H9 (cell line): ENCODE measurements around the gene ARFGEF3. TPM values are rescaled to one million over a fixed set of nuclear protein-coding genes. Genes with fewer than 3 reads are reported as not detected.

Source experiments
- DNase-seq: peaks from one replicate; pipeline ENCODE4 v3.0.0-alpha.2; 2017
- H2AFZ ChIP-seq: one replicate; pipeline ENCODE4 v1.6.1; 2013; ENCODE audit warnings: mild to moderate bottlenecking, low read length, control low read depth, moderate library complexity
- H2AK5ac ChIP-seq: 2 replicates; pipeline ENCODE4 v1.6.1; 2013; ENCODE audit warnings: low read length, control low read depth, mixed read lengths; ENCODE audit not compliant: insufficient read length
- H2BK120ac ChIP-seq: one replicate; pipeline ENCODE4 v1.6.1; 2013; ENCODE audit warnings: low read depth, mild to moderate bottlenecking, low read length, control low read depth, inconsistent platforms; ENCODE audit not compliant: poor library complexity, severe bottlenecking
- H2BK12ac ChIP-seq: 2 replicates; pipeline ENCODE4 v1.6.1; 2013; ENCODE audit warnings: low read length, control low read depth, mixed read lengths, low read depth; ENCODE audit not compliant: insufficient read length
- H2BK15ac ChIP-seq: 2 replicates; pipeline ENCODE4 v1.6.1; 2013; ENCODE audit warnings: low read depth, low read length, control low read depth
- H2BK20ac ChIP-seq: one replicate; pipeline ENCODE4 v1.6.1; 2013; ENCODE audit warnings: low read depth, mild to moderate bottlenecking, low read length, control low read depth, inconsistent platforms; ENCODE audit not compliant: poor library complexity, severe bottlenecking
- H2BK5ac ChIP-seq: 2 replicates; pipeline ENCODE4 v1.6.1; 2013; ENCODE audit warnings: low read length, control low read depth, mixed read lengths; ENCODE audit not compliant: insufficient read length
- H3K14ac ChIP-seq: 2 replicates; pipeline ENCODE4 v1.6.1; 2013; ENCODE audit warnings: low read length, control low read depth; ENCODE audit not compliant: insufficient read depth
- H3K18ac ChIP-seq: 2 replicates; pipeline ENCODE4 v1.6.1; 2013; ENCODE audit warnings: low read depth, mild to moderate bottlenecking, mixed read lengths, low read length, control low read depth; ENCODE audit not compliant: insufficient read length
- H3K23ac ChIP-seq: 2 replicates; pipeline ENCODE4 v1.6.1; 2013; ENCODE audit warnings: low read length, control low read depth, mixed read lengths, low read depth; ENCODE audit not compliant: insufficient read length
- H3K23me2 ChIP-seq: 2 replicates; pipeline ENCODE4 v1.6.1; 2013; ENCODE audit warnings: low read depth, mild to moderate bottlenecking, mixed read lengths, low read length, control low read depth; ENCODE audit not compliant: insufficient read length, poor library complexity, severe bottlenecking
- H3K27ac ChIP-seq: 2 replicates; pipeline ENCODE4 v1.5.1; 2013; ENCODE audit warnings: low read length, control low read depth, mixed read lengths, low read depth; ENCODE audit not compliant: insufficient read length
- H3K27me3 ChIP-seq: 2 replicates; pipeline ENCODE4 v1.6.1; 2013; ENCODE audit warnings: low read length, control low read depth, inconsistent platforms; ENCODE audit not compliant: insufficient read depth
- H3K4ac ChIP-seq: 2 replicates; pipeline ENCODE4 v1.6.1; 2013; ENCODE audit warnings: low read depth, mild to moderate bottlenecking, control low read depth, inconsistent platforms, low read length, moderate library complexity
- H3K4me1 ChIP-seq: 2 replicates; pipeline ENCODE4 v1.6.1; 2013; ENCODE audit warnings: low read length, control low read depth, inconsistent platforms; ENCODE audit not compliant: insufficient read depth
- H3K4me2 ChIP-seq: 2 replicates; pipeline ENCODE4 v1.6.1; 2013; ENCODE audit warnings: low read length, control low read depth, mixed read lengths; ENCODE audit not compliant: insufficient read length, insufficient read depth
- H3K56ac ChIP-seq: 2 replicates; pipeline ENCODE4 v1.6.1; 2013; ENCODE audit warnings: low read depth, mild to moderate bottlenecking, mixed read lengths, low read length, control low read depth; ENCODE audit not compliant: insufficient read length
- H3K79me1 ChIP-seq: 2 replicates; pipeline ENCODE4 v1.6.1; 2013; ENCODE audit warnings: low read depth, mild to moderate bottlenecking, moderate library complexity, low read length, control low read depth, inconsistent platforms; ENCODE audit not compliant: insufficient read depth, poor library complexity, severe bottlenecking
- H3K79me2 ChIP-seq: 2 replicates; pipeline ENCODE4 v1.6.1; 2013; ENCODE audit warnings: low read length, control low read depth, inconsistent platforms; ENCODE audit not compliant: insufficient read depth
- H3K9ac ChIP-seq: 2 replicates; pipeline ENCODE4 v1.6.1; 2013; ENCODE audit warnings: low read length, control low read depth, mixed read lengths; ENCODE audit not compliant: insufficient read length; ENCODE audit errors: extremely low read depth
- H3K9me3 ChIP-seq: one replicate; pipeline ENCODE4 v1.6.1; 2013; ENCODE audit warnings: low read depth, low read length, inconsistent platforms; ENCODE audit not compliant: control insufficient read depth
- H3T11ph ChIP-seq: one replicate; pipeline ENCODE4 v1.6.1; 2013; ENCODE audit warnings: mild to moderate bottlenecking, low read length, control low read depth, inconsistent platforms
- H4K20me1 ChIP-seq: one replicate; pipeline ENCODE4 v1.6.1; 2013; ENCODE audit not compliant: control insufficient read depth, insufficient read length, insufficient read depth
- H4K5ac ChIP-seq: 2 replicates; pipeline ENCODE4 v1.6.1; 2013; ENCODE audit warnings: low read depth, mild to moderate bottlenecking, mixed read lengths, low read length, control low read depth; ENCODE audit not compliant: insufficient read length
- H4K8ac ChIP-seq: replicated peaks from 2 replicates; pipeline ENCODE4 v1.6.1; 2013; ENCODE audit warnings: low read length, control low read depth, mixed read lengths, low read depth; ENCODE audit not compliant: insufficient read length
- H4K91ac ChIP-seq: 2 replicates; pipeline ENCODE4 v1.6.1; 2013; ENCODE audit warnings: low read depth, mild to moderate bottlenecking, moderate library complexity, mixed read lengths, low read length, control low read depth; ENCODE audit not compliant: insufficient read length
- H3K27ac Mint-ChIP-seq, 3 experiments: 2 replicates in 2 of 3; 3 replicates in 1 of 3; pipeline ENCODE4 v1.8.0; 2020 to 2021; ENCODE audit warnings: mixed read lengths in 3 of 3, mild to moderate bottlenecking in 1 of 3, moderate library complexity in 1 of 3
- H3K27me3 Mint-ChIP-seq: 2 replicates; pipeline ENCODE4 v1.8.0; 2021; ENCODE audit warnings: low read depth, mild to moderate bottlenecking, moderate library complexity, mixed read lengths
- H3K36me3 Mint-ChIP-seq, 3 experiments: 2 replicates in 2 of 3; 3 replicates in 1 of 3; pipeline ENCODE4 v1.8.0; 2020 to 2021; ENCODE audit warnings: low read depth in 3 of 3, mixed read lengths in 3 of 3; ENCODE audit not compliant: insufficient read depth in 1 of 3
- H3K4me1 Mint-ChIP-seq, 2 experiments: 2 replicates each; pipeline ENCODE4 v1.8.0; 2020; ENCODE audit warnings: mixed read lengths in 2 of 2
- H3K4me3 Mint-ChIP-seq, 2 experiments: 2 replicates in 1 of 2; 3 replicates in 1 of 2; pipeline ENCODE4 v1.8.0; 2020 to 2021; ENCODE audit warnings: mild to moderate bottlenecking in 2 of 2, mixed read lengths in 2 of 2, moderate library complexity in 1 of 2
- H3K9me3 Mint-ChIP-seq, 2 experiments: 2 replicates in 1 of 2; 3 replicates in 1 of 2; pipeline ENCODE4 v1.8.0; 2020; ENCODE audit warnings: mild to moderate bottlenecking in 2 of 2, mixed read lengths in 2 of 2, moderate library complexity in 1 of 2
- CTCF ChIP-seq: fragments of 200-600 bp; sonication (generic); conservative IDR thresholded peaks from 3 replicates; pipeline ENCODE4 v1.8.0; 2021; ENCODE audit warnings: antibody characterized with exemption, mild to moderate bottlenecking
- whole genome bisulfite sequencing: extraction: QIAGEN DNeasy Blood & Tissue Kit; methylation state at CpG from one replicate; pipeline ENCODE4 v1.1.7; 2013; ENCODE audit warnings: missing lambda C conversion rate, low lambda C conversion rate, mixed read lengths; ENCODE audit not compliant: insufficient read length; ENCODE audit errors: extremely low coverage; 5-methylcytosine and 5-hydroxymethylcytosine counted together
- total RNA-seq: library from RNA; stranded (reverse); gene quantifications from 2 replicates; pipeline ENCODE4 v1.2.1, GENCODE V29; 2021

Gene ARFGEF3
- total RNA-seq, 1 experiment from 2014 or later = 13.7 TPM

GRCh38 chr6:138386897-138387296 lies 225.2 kb downstream of the ARFGEF3 start:
- H3K27me3 ChIP-seq = no peaks in the 10 kb centered on the region
- Mint-ChIP-seq H3K9me3 (no peaks in the 10 kb centered on the region), H3K4me1 (peaks cover 27 to 29% of the 10 kb centered on the region in 2 experiments), H3K4me3 (no peak overlapping the region), H3K27me3 (no peaks in the 10 kb centered on the region), H3K27ac (no peak overlapping the region), H3K36me3 (no peaks in the 10 kb centered on the region)
- no peak for DNase-seq
- no peaks in the 10 kb centered on the region for H3K23me2 ChIP-seq
- no peak overlapping the region for H2AK5ac ChIP-seq
- no peak overlapping the region for H2BK20ac ChIP-seq
- H3K9me3 ChIP-seq = no peaks in the 10 kb centered on the region
- no peaks in the 10 kb centered on the region for H4K20me1 ChIP-seq
- H2BK15ac ChIP-seq = no peak overlapping the region
- no peak overlapping the region for H2AFZ ChIP-seq
- no peak overlapping the region for H4K91ac ChIP-seq
- WGBS = no CpG with 5 or more reads among the region's 3 CpGs
- no peak overlapping the region for H3K4me2 ChIP-seq
- no peak overlapping the region for H4K8ac ChIP-seq
- H3K79me2 ChIP-seq = no peaks in the 10 kb centered on the region
- H3K27ac ChIP-seq = no peak overlapping the region
- no peak overlapping the region for H2BK120ac ChIP-seq
- no peak overlapping the region for H2BK12ac ChIP-seq
- H3K79me1 ChIP-seq = no peaks in the 10 kb centered on the region
- H3K18ac ChIP-seq = no peak overlapping the region
- no peaks in the 10 kb centered on the region; the same call in 1 of the 2 replicates for H3K4me1 ChIP-seq
- no peak overlapping the region for H3K4ac ChIP-seq
- H3K23ac ChIP-seq = no peak overlapping the region
- no peak overlapping the region for H3T11ph ChIP-seq
- no peak overlapping the region for H3K56ac ChIP-seq
- no peak overlapping the region for H3K14ac ChIP-seq
- H3K9ac ChIP-seq = no peak overlapping the region
- H4K5ac ChIP-seq = no peak overlapping the region
- no peak overlapping the region for H2BK5ac ChIP-seq
- TF ChIP-seq CTCF = no peak
